Kidney (tissue), 14 donors: ENCODE data around the gene MT3. TPM values are rescaled to one million over a fixed set of nuclear protein-coding genes. Genes with fewer than 3 reads are reported as not detected.

ENCODE experiments used
- DNase-seq, 5 donors: peaks; one replicate each; pipeline ENCODE4 v3.0.0-alpha.2; 2013 to 2020
- FAIRE-seq: peaks from 2 replicates; lab custom pipeline; 2012; peaks lifted over from hg19 to GRCh38; lab: Jason Lieb, UNC
- H3K27ac ChIP-seq, 2 donors: one replicate each; pipeline ENCODE4 v1.7.0; 2013; ENCODE audit warnings: low read depth in 2 of 2, low read length in 2 of 2, inconsistent platforms in 1 of 2
- H3K27me3 ChIP-seq: one replicate; pipeline ENCODE4 v1.7.1; 2013; ENCODE audit warnings: low read length, inconsistent platforms; ENCODE audit not compliant: control insufficient read depth, insufficient read depth
- H3K36me3 ChIP-seq, 3 donors: one replicate each; pipeline versions ENCODE4 v1.7.0 to v1.7.1; 2013; ENCODE audit warnings: low read length in 3 of 3, control low read depth in 1 of 3, inconsistent platforms in 1 of 3; ENCODE audit not compliant: insufficient read depth in 3 of 3, control insufficient read depth in 2 of 3
- H3K4me1 ChIP-seq, 3 donors: one replicate each; pipeline versions ENCODE4 v1.7.0 to v1.7.1; 2013; ENCODE audit warnings: low read length in 3 of 3, inconsistent platforms in 1 of 3, low read depth in 1 of 3; ENCODE audit not compliant: control insufficient read depth in 2 of 3, insufficient read depth in 2 of 3
- H3K4me3 ChIP-seq, 3 donors: one replicate each; pipeline versions ENCODE4 v1.7.0 to v1.8.1; 2013; ENCODE audit warnings: low read length in 3 of 3, control low read depth in 1 of 3, inconsistent platforms in 1 of 3
- H3K9ac ChIP-seq, 3 donors: one replicate each; pipeline versions ENCODE4 v1.7.0 to v1.7.1; 2013; ENCODE audit warnings: low read length in 3 of 3, control low read depth in 1 of 3, inconsistent platforms in 1 of 3
- H3K9me3 ChIP-seq, 3 donors: one replicate each; pipeline versions ENCODE4 v1.7.0 to v1.7.1; 2013; ENCODE audit warnings: low read length in 3 of 3, control low read depth in 1 of 3, inconsistent platforms in 1 of 3; ENCODE audit not compliant: control insufficient read depth in 2 of 3, insufficient read depth in 1 of 3
- CTCF ChIP-seq: IDR thresholded peaks from 3 replicates; pipeline ENCODE4 v1.5.1; 2012; ENCODE audit warnings: mild to moderate bottlenecking, moderate library complexity, borderline replicate concordance; ENCODE audit not compliant: insufficient read depth; ENCODE audit errors: extremely low read depth
- intact Hi-C: fragments of 100-400 bp; cut with DNase I; formaldehyde crosslinking; loops from one replicate; pipeline ENCODE4 v1.11.1; 2022
- polyA plus RNA-seq: library from polyadenylated mRNA; stranded (reverse); fragments of 350-450 nt; fragmentation: Illumina TruSeq; extraction: RNeasy Lipid Tissue Mini Kit (QIAGEN cat#74804); gene quantifications from one replicate; pipeline ENCODE4 v1.2.3, GENCODE V29; 2014; ENCODE audit warnings: low read depth, low replicate concordance; ENCODE audit not compliant: insufficient read depth
- total RNA-seq: library from RNA; stranded (reverse); fragmentation: NEBNext Ultra II Directional; extraction: Animal tissue kit (Norgen Biotek cat#: 25700); gene quantifications from one replicate; pipeline ENCODE4 v1.2.1, GENCODE V29; 2021
- donor health status: control.
- donor health status: control.
- donor health status: control.
- donor health status: control.
- donor health status: control.
- donor health status: DM: yes; HTN: yes; CAD: no.
- donor health status: Normal renal cell carcinoma (clear cell type).

The MT3 gene
- total and polyA plus RNA-seq, 2 donors from 2014 or later: 25.5 TPM; not detected in 1

GRCh38 chr16:56561126-56561525 is 28.2 kb upstream of the MT3 start:
- no peak for TF ChIP-seq CTCF
- Histone ChIP-seq H3K4me1 (no peaks in the 10 kb centered on the region), H3K27me3 (no peaks in the 10 kb centered on the region), H3K36me3 (no peaks in the 10 kb centered on the region), H3K9ac (no peak overlapping the region), H3K9me3 (no peaks in the 10 kb centered on the region), H3K4me3 (no peak overlapping the region), H3K27ac (no peak overlapping the region)
- DNase-seq (no peak), FAIRE-seq (no peak)
- intact Hi-C loops: no loop called here

GRCh38 chr16:56564793-56565477 is 24.4 kb upstream of the MT3 start, which contains the start of gene MT4:
Gene MT4 (plus strand): TSS chr16:56565073. CDS start chr16:56565129, 56 bp downstream.
- no peak within 1 kb of the TSS for H3K27ac ChIP-seq
- no peaks in the 10 kb centered on the region for H3K27me3 ChIP-seq
- DNase-seq: no peak
- no peak within 1 kb of the TSS for H3K4me3 ChIP-seq
- no peaks in the 10 kb centered on the region for H3K4me1 ChIP-seq
- no peak for TF ChIP-seq CTCF
- no peaks in the 10 kb centered on the region for H3K9me3 ChIP-seq
- no peak within 1 kb of the TSS for H3K9ac ChIP-seq
- intact Hi-C loops: no loop called here
- no peaks in the 10 kb centered on the region for H3K36me3 ChIP-seq
- FAIRE-seq: no peak

- no peaks in the 10 kb centered on the region for H3K36me3 ChIP-seq
- no peaks in the 10 kb centered on the region for H3K4me1 ChIP-seq
- TF ChIP-seq CTCF: no peak
- no peak for FAIRE-seq
- no peaks in the 10 kb centered on the region for H3K27me3 ChIP-seq
- intact Hi-C loops: no loop called here
- no peaks in the 10 kb centered on the region for H3K9me3 ChIP-seq
- H3K27ac ChIP-seq: no peak overlapping the region
- no peak for DNase-seq
- no peak overlapping the region for H3K4me3 ChIP-seq
- no peak overlapping the region for H3K9ac ChIP-seq
These were observed 19.4 kb upstream of the MT3 start for GRCh38 chr16:56569971-56570370.
